Aorta (tissue), 5 donors: ENCODE measurements around the gene YWHAG. TPM values are rescaled to one million over a fixed set of nuclear protein-coding genes. Genes with fewer than 3 reads are reported as not detected.
A peak's percentile ranks its signal among the peaks of the same experiment; 100 is the strongest.

Experiments
- ATAC-seq: fragments of 200-7000 bp; cut with Tn5 transposase; one replicate; pipeline ENCODE4 v1.9.1; 2022; ENCODE audit warnings: moderate library complexity; ENCODE audit not compliant: low FRiP score
- DNase-seq, 2 donors: peaks; one replicate each; pipeline ENCODE4 v3.0.0-alpha.2; 2020
- H3K27ac ChIP-seq, 2 donors: one replicate each; pipeline ENCODE4 v1.5.1; 2013; ENCODE audit warnings: low read length in 2 of 2, mild to moderate bottlenecking in 2 of 2, moderate library complexity in 2 of 2, control low read depth in 1 of 2, inconsistent platforms in 1 of 2, low read depth in 1 of 2
- H3K27me3 ChIP-seq, 2 donors: one replicate each; pipeline ENCODE4 v1.6.1; 2013; ENCODE audit warnings: control low read depth in 1 of 2, low read length in 1 of 2, mild to moderate bottlenecking in 1 of 2, moderate library complexity in 1 of 2; ENCODE audit not compliant: insufficient read depth in 2 of 2, control insufficient read depth in 1 of 2
- H3K36me3 ChIP-seq, 2 donors: one replicate each; pipeline ENCODE4 v1.6.1; 2013; ENCODE audit warnings: control low read depth in 1 of 2, low read length in 1 of 2, mild to moderate bottlenecking in 1 of 2; ENCODE audit not compliant: insufficient read depth in 2 of 2, control insufficient read depth in 1 of 2
- H3K4me1 ChIP-seq, 2 donors: one replicate each; pipeline ENCODE4 v1.6.1; 2013; ENCODE audit warnings: low read length in 2 of 2, control low read depth in 1 of 2, mild to moderate bottlenecking in 1 of 2, moderate library complexity in 1 of 2; ENCODE audit not compliant: insufficient read depth in 2 of 2, control insufficient read depth in 1 of 2
- H3K4me3 ChIP-seq, 2 donors: one replicate each; pipeline ENCODE4 v1.5.1; 2013; ENCODE audit warnings: low read length in 2 of 2, control low read depth in 1 of 2, mild to moderate bottlenecking in 1 of 2
- H3K9me3 ChIP-seq: one replicate; pipeline ENCODE4 v1.6.1; 2013; ENCODE audit warnings: mild to moderate bottlenecking, low read length; ENCODE audit not compliant: control insufficient read depth
- WGBS, 2 donors: extraction: QIAGEN DNeasy Blood & Tissue Kit; methylation state at CpG; one replicate each; pipeline ENCODE4 v1.1.7; 2013; 5-methylcytosine and 5-hydroxymethylcytosine counted together
- intact Hi-C, 2 donors: fragments of 100-400 bp; cut with DNase I; formaldehyde crosslinking; loops; one replicate each; pipeline versions ENCODE4 v1.14.2 to v1.15.0; 2022
- polyA plus RNA-seq, 2 donors: library from polyadenylated mRNA; stranded (reverse); fragments of 200-250 nt; gene quantifications; one replicate each; pipeline ENCODE4 v1.2.3, GENCODE V29; 2013
- total RNA-seq, 2 donors: library from RNA; stranded (reverse); fragmentation: NEBNext Ultra II Directional; extraction: Animal tissue kit (Norgen Biotek cat#: 25700); gene quantifications; one replicate each; pipeline ENCODE4 v1.2.1, GENCODE V29; 2021
- donor health status: healthy with polysubstance abuse.
- donor health status: Bipolar disorder and iron deficiency.
- donor health status: DM: no; HTN: no; CAD: no.
- donor health status: DM: no; HTN: no; CAD: no.
- donor health status: DM: yes; HTN: yes; CAD: no.

The YWHAG gene
- total and polyA plus RNA-seq, 4 donors = 40.0 to 121 (median 81.1) TPM

GRCh38 chr7:76327610-76328009, 31.2 kb downstream of the YWHAG start:
- 57 to 61% methylated on average over 7 of the region's 7 CpGs for WGBS, 2 donors
- no peak overlapping the region for H3K4me3 ChIP-seq
- peaks cover 4 to 14% of the 10 kb centered on the region in 2 donors for H3K4me1 ChIP-seq
- intact Hi-C loops = no loop called here
- peak in 1 of 2 donors; percentile 9 for DNase-seq
- no peaks in the 10 kb centered on the region for H3K27me3 ChIP-seq
- no peak overlapping the region for H3K27ac ChIP-seq
- no peaks in the 10 kb centered on the region for H3K9me3 ChIP-seq
- peaks cover 0 to 4% of the 10 kb centered on the region in 2 donors for H3K36me3 ChIP-seq
- ATAC-seq = no peak

DNA sequence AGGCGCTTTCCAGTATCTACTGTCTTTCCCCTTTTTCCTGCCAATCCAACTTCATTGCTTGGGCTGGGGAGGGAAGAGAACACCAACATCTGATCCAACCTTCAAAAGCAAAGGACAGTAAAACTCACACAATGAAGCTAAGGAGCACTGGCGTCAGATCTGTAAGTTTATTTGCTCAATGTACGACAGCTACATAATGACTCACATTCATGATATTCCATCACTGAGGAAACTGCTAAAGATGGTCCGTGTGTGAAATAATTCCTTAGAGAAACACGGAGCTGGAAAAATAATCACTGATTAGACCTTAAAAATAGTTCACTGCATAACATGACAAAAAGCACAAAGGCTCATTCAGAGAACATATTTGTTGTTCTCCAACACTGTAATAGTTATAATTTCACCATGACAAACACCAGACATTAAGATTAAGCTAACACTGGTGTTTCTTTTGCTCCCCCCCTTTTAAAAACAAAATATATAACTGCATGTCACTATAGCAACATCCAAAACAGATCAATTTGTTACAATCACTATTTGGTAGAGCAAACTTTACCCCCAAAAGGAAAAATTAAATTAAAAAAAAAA, 32.1 kb downstream of the YWHAG start:
- intact Hi-C loops = no loop called here
- H3K4me1 ChIP-seq = peaks cover 7 to 14% of the 10 kb centered on the region in 2 donors
- WGBS, 2 donors = 19 to 20% methylated on average over 5 of the region's 5 CpGs

DNA sequence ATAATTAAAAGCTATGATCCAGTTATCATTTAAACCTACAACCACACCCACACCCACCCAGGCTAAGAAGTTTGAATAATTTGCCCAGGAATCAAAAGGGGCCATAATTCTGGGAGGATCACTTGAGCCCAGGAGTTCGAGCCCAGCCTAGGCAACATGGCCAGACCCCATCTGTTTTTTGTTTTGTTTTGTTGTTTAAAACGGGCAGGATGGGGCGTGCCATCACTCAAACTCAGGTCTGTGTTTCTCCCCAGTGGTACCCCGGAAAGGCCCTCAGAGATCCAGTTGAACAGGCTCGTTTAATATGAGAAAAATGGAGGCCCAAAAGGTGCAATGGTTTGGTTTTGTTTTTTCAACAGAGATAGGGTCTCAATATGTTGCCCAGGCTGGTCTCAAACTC, 33.0 kb downstream of the YWHAG start:
- no peaks in the 10 kb centered on the region for H3K9me3 ChIP-seq
- intact Hi-C loops = no loop called here
- no peak for ATAC-seq
- no peak overlapping the region for H3K27ac ChIP-seq
- H3K36me3 ChIP-seq = peaks cover 0 to 4% of the 10 kb centered on the region in 2 donors
- WGBS, 2 donors = 93 to 94% methylated on average over 5 of the region's 5 CpGs
- H3K4me1 ChIP-seq = peaks cover 7 to 14% of the 10 kb centered on the region in 2 donors
- no peak overlapping the region for H3K4me3 ChIP-seq
- H3K27me3 ChIP-seq = no peaks in the 10 kb centered on the region
- peak in 1 of 2 donors; percentile 20 for DNase-seq

More for the DNA sequence above, 32.1 kb downstream of the YWHAG start:
- H3K27me3 ChIP-seq = no peaks in the 10 kb centered on the region
- ATAC-seq = no peak
- peak overlapping the region in 1 of 2 donors; percentile 32 for H3K27ac ChIP-seq
- DNase-seq = no peak
- no peaks in the 10 kb centered on the region for H3K9me3 ChIP-seq
- peaks cover 0 to 4% of the 10 kb centered on the region in 2 donors for H3K36me3 ChIP-seq
- H3K4me3 ChIP-seq = no peak overlapping the region

- Histone ChIP-seq H3K9me3 (no peaks in the 10 kb centered on the region), H3K36me3 (peaks cover 0 to 4% of the 10 kb centered on the region in 2 donors), H3K4me1 (peaks cover 7 to 14% of the 10 kb centered on the region in 2 donors), H3K27ac (peak overlapping the region; percentile 8 to 21), H3K4me3 (no peak overlapping the region), H3K27me3 (no peaks in the 10 kb centered on the region)
- 88 to 91% methylated on average over 11 of the region's 11 CpGs for WGBS, 2 donors
- ATAC-seq (no peak), DNase-seq (peak in 1 of 2 donors; percentile 47)
- intact Hi-C loops = no loop called here
Measured at GRCh38 chr7:76325092-76325491, 33.7 kb downstream of the YWHAG start.

DNA sequence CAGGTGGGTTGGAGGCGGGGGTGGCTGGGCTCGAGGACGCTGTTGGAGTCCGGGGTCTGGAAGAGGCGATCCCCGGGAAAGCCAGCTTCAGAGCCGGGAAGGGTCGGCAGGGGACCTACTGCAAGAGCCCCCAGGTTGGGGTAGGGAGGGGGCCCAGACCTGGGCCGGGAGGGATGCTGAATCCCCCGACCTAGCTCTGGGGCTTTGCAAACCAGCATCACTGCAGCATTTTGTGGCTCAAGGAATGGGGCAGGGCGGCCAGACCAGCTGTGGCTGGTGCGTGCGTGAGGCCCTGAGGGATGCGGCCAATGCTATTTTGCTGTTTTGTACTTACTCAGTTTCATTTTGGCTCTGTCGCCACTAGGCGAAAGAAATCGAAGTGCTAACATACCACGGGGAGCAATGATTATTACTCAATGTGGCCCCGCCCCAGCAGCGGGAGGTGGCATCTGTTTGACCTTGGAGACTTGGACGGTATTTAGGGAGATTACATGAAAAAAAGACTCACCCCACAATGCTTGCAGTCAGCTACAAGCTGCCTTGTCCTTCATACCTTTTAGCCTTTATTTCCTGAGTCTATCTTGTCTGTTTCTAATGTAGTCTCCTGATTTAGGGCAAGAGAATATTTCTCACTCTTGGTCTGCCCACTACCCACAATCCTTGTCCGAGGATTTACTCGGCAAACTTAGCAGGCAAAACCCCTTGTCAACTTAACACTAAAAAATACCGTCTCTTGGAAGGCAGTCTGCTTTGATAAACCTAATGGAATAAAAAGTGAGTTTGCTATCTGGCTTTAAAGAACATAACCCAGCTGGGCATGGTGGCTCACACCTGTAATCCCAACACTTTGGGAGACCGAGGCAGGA, 40.1 kb downstream of the YWHAG start:
- Histone ChIP-seq H3K4me3 (peak overlapping the region; percentile 16 to 69), H3K4me1 (peaks cover 0 to 7% of the 10 kb centered on the region in 2 donors), H3K27me3 (no peaks in the 10 kb centered on the region), H3K36me3 (no peaks in the 10 kb centered on the region), H3K27ac (peak overlapping the region; percentile 81 to 97), H3K9me3 (no peaks in the 10 kb centered on the region)
- intact Hi-C loops = loop anchor here in 1 of 2 donors (1.0 to 5.0 kb wide), 4 partner anchors 24 to 74 kb away; partner anchors contain the start of gene YWHAG
- WGBS, 2 donors = 3 to 4% methylated on average over 25 of the region's 25 CpGs
- ATAC-seq (peak; percentile 77), DNase-seq (peak; percentile 81 to 87)

DNA sequence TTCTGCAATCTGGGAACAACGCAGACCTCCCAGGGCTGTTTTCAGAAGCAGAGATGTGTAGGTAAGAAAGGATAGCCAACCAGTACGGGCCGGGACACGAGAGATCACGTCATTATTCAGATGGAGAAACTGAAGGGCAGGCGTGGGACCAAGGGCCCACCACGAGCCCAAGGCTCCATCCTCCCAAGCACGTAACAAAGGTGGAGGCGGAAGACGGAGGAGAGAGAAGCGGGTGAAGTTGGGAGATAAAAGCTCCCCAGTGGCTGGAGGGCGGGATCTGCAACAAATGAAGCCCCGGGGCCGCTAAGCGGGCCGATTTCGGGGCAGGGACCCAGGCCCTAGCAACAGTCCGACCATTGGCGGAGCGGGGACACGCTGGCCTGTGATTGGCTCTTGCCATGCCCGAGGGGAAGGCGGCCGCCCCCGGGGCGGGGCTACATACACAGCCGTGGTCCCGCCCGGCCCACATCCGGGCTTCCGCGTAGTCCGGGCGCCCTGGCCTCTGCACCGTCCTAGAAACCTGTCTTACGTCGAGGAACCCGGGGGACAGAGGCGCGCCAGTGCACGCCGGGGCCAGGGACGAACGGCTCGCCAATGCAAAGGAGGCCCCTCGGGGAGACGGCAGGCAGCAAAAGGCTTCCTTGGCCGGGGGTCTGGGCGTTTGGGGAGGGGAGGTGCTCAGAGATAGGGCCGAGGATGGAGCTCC, 40.9 kb downstream of the YWHAG start:
- DNase-seq = peak; percentile 99

GRCh38 chr7:76316984-76317781, 41.6 kb downstream of the YWHAG start:
- H3K27me3 ChIP-seq = no peaks in the 10 kb centered on the region
- H3K36me3 ChIP-seq = no peaks in the 10 kb centered on the region
- no peak for ATAC-seq
- no peaks in the 10 kb centered on the region for H3K9me3 ChIP-seq
- H3K27ac ChIP-seq = peak overlapping the region in 1 of 2 donors; percentile 72
- DNase-seq = peak; percentile 63 to 76
- 52 to 55% methylated on average over 14 of the region's 14 CpGs for WGBS, 2 donors
- no peak overlapping the region for H3K4me3 ChIP-seq
- H3K4me1 ChIP-seq = peaks cover 0 to 2% of the 10 kb centered on the region in 2 donors
- intact Hi-C loops = loop anchor here in 1 of 2 donors (5.0 kb wide), 2 partner anchors 35 to 75 kb away; no protein-coding TSS in a partner anchor

More for the DNA sequence above, 40.9 kb downstream of the YWHAG start:
- Histone ChIP-seq H3K4me1 (peaks cover 0 to 7% of the 10 kb centered on the region in 2 donors), H3K27me3 (no peaks in the 10 kb centered on the region), H3K36me3 (no peaks in the 10 kb centered on the region), H3K9me3 (no peaks in the 10 kb centered on the region), H3K27ac (peak overlapping the region; percentile 81 to 85), H3K4me3 (peak overlapping the region; percentile 16 to 69)
- peak; percentile 96 for ATAC-seq
- intact Hi-C loops = loop anchor here in 1 of 2 donors (1.0 to 5.0 kb wide), 4 partner anchors 24 to 74 kb away; partner anchors contain the start of gene YWHAG
- WGBS, 2 donors = 0 to 1% methylated on average over 48 to 50 of the region's 50 CpGs
